Smooth muscle cell (in vitro differentiated cells): Measurements from ENCODE around the gene SUGP1. TPM values are rescaled to one million over a fixed set of nuclear protein-coding genes. Genes with fewer than 3 reads are reported as not detected.
A peak's percentile ranks its signal among the peaks of the same experiment; 100 is the strongest.

ENCODE experiments used
- DNase-seq: peaks from one replicate; lab custom pipeline; 2025; ENCODE audit not compliant: unreplicated experiment; lab: John Stamatoyannopoulos, UW
- H2AFZ ChIP-seq: fragments of 200-600 bp; sonication (generic); 2 replicates; pipeline ENCODE4 v1.6.0; 2016; ENCODE audit warnings: antibody characterized with exemption, low read depth, mild to moderate bottlenecking
- H3F3A ChIP-seq: fragments of 200-600 bp; sonication (generic); 2 replicates; pipeline ENCODE4 v1.6.0; 2017; ENCODE audit warnings: antibody characterized with exemption, low read depth
- H3K27ac ChIP-seq: fragments of 200-600 bp; sonication (generic); 2 replicates; pipeline ENCODE4 v1.5.1; 2016; ENCODE audit warnings: low read depth, mild to moderate bottlenecking
- H3K27me3 ChIP-seq: fragments of 200-600 bp; sonication (generic); 2 replicates; pipeline ENCODE4 v1.6.1; 2016; ENCODE audit warnings: low read depth, mild to moderate bottlenecking
- H3K36me3 ChIP-seq: fragments of 200-600 bp; sonication (generic); 2 replicates; pipeline ENCODE4 v1.5.1; 2016; ENCODE audit warnings: low read depth
- H3K4me1 ChIP-seq: fragments of 200-600 bp; sonication (generic); 2 replicates; pipeline ENCODE4 v1.5.1; 2016; ENCODE audit warnings: low read depth
- H3K4me2 ChIP-seq: fragments of 200-600 bp; sonication (generic); 2 replicates; pipeline ENCODE4 v1.6.0; 2016; ENCODE audit warnings: mild to moderate bottlenecking
- H3K4me3 ChIP-seq: fragments of 200-600 bp; sonication (generic); 2 replicates; pipeline ENCODE4 v1.5.1; 2016; ENCODE audit warnings: mild to moderate bottlenecking
- H3K79me2 ChIP-seq: fragments of 200-600 bp; sonication (generic); 2 replicates; pipeline ENCODE4 v1.6.0; 2016; ENCODE audit warnings: low read depth, mild to moderate bottlenecking
- H3K9ac ChIP-seq: fragments of 200-600 bp; sonication (generic); 2 replicates; pipeline ENCODE4 v1.6.0; 2016; ENCODE audit warnings: low read depth
- H3K9me3 ChIP-seq: fragments of 200-600 bp; sonication (generic); replicated peaks from 2 replicates; pipeline ENCODE4 v1.5.1; 2016; ENCODE audit warnings: low read depth
- H4K20me1 ChIP-seq: fragments of 200-600 bp; sonication (generic); 2 replicates; pipeline ENCODE4 v1.6.0; 2016; ENCODE audit warnings: low read depth
- WGBS: methylation state at CpG from one replicate; pipeline ENCODE4 v1.1.7; 2016; ENCODE audit warnings: low lambda C conversion rate; 5-methylcytosine and 5-hydroxymethylcytosine counted together
- polyA plus RNA-seq: library from polyadenylated mRNA; unstranded; fragments of >200 nt; fragmentation: Nextera tagmentation; extraction: Ambion mirVana; gene quantifications from 2 replicates; pipeline ENCODE4 v1.2.1, GENCODE V29; 2016
- total RNA-seq: library from RNA; depleted of rRNA; stranded (reverse); fragments of >200 nt; gene quantifications from 2 replicates; pipeline ENCODE4 v1.2.3, GENCODE V29; 2014
- TF ChIP-seq, protein P1 (sequence below): fragments of 200-600 bp; sonication (generic); IDR thresholded peaks from 2 replicates; pipeline ENCODE4 v1.5.1; 2017; ENCODE audit warnings: borderline replicate concordance, mild to moderate bottlenecking, antibody characterized with exemption; ENCODE audit not compliant: insufficient read depth, poor library complexity, severe bottlenecking

The SUGP1 gene
- total and polyA plus RNA-seq, 2 experiments from 2014 or later, result 19.9 to 54.1 TPM

DNA sequence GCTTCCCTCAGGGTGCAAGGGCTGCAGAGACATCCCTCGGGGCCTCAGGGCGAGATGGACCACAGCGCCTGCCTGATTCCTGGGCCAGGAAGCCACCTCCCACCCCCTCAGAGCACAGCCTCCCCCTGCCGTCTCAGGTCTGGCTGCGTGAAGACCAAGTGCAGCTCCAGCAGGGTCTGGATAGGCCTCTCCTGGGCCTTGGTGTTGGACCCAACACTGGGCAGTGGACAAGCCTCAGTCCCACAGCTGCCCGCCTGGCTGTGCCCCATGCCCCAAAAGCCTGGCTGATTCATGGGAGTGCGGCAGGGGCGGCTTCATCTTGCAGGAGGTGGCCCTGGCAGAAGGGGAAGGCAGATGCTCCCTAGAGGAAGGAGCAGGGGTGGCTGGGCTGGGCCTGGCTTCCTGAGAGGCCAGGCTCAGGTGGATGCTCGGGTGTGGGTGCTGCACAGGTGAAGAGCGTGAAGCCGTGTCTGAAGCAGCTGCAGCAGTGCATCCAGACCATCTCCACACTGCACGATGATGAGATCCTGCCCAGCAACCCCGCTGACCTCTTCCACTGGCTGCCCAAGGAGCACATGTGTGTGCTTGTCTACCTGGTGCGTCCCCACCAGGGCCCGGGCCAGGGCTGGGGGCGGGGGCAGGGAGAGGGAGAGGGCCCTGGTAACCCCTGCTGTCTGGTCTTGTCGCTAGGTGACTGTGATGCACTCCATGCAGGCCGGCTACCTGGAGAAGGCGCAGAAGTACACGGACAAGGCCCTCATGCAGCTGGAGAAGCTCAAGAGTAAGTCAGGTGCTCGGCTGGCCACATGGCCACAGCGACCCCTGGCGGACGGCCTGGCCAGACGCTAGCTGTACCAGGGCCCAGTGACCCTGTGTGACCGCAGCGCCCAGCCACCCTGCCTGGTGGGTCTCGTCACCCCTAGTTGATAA, 22.0 kb upstream of the SUGP1 start:
- Histone ChIP-seq H3K4me3 (no peak overlapping the region), H3K9ac (no peak overlapping the region), H3K4me2 (no peak overlapping the region), H3K4me1 (no peaks in the 10 kb centered on the region), H3K36me3 (no peaks in the 10 kb centered on the region), H4K20me1 (no peaks in the 10 kb centered on the region), H3K27me3 (no peaks in the 10 kb centered on the region), H3K27ac (no peak overlapping the region), H3K79me2 (no peaks in the 10 kb centered on the region), H3K9me3 (no peaks in the 10 kb centered on the region), H3F3A (no peaks in the 10 kb centered on the region), H2AFZ (no peak overlapping the region)
- peak; percentile 8 for DNase-seq
- WGBS, result 66% methylated on average over 27 of the region's 28 CpGs
- TF ChIP-seq, protein P1, sequence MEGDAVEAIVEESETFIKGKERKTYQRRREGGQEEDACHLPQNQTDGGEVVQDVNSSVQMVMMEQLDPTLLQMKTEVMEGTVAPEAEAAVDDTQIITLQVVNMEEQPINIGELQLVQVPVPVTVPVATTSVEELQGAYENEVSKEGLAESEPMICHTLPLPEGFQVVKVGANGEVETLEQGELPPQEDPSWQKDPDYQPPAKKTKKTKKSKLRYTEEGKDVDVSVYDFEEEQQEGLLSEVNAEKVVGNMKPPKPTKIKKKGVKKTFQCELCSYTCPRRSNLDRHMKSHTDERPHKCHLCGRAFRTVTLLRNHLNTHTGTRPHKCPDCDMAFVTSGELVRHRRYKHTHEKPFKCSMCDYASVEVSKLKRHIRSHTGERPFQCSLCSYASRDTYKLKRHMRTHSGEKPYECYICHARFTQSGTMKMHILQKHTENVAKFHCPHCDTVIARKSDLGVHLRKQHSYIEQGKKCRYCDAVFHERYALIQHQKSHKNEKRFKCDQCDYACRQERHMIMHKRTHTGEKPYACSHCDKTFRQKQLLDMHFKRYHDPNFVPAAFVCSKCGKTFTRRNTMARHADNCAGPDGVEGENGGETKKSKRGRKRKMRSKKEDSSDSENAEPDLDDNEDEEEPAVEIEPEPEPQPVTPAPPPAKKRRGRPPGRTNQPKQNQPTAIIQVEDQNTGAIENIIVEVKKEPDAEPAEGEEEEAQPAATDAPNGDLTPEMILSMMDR, result peak; percentile 86

DNA sequence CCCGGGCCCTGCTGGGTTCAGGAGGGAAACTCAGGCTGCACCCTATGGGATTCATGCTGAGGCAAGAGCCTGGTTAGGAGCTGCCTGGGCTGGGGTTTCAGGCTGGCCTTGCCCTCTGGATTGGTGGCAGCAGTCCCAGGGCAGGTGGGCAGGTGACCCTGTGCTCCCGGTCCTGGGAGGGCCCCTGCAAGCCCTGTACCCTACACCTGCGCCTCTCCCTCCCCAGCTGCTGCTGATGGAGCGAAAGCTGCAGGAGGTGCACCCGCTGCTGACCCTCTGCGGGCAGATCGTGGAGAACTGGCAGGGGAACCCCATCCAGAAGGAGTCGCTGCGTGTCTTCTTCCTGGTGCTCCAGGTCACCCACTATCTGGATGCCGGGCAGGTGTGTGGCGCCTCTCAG, 20.7 kb upstream of the SUGP1 start:
- no peaks in the 10 kb centered on the region for H3K4me1 ChIP-seq
- no peak overlapping the region for H3K4me2 ChIP-seq
- no peaks in the 10 kb centered on the region for H3F3A ChIP-seq
- no peak overlapping the region for H2AFZ ChIP-seq
- H3K4me3 ChIP-seq, result no peak overlapping the region
- H3K36me3 ChIP-seq, result no peaks in the 10 kb centered on the region
- TF ChIP-seq, protein P1, result no peak
- H3K27ac ChIP-seq, result no peak overlapping the region
- H3K9ac ChIP-seq, result no peak overlapping the region
- no peaks in the 10 kb centered on the region for H3K79me2 ChIP-seq
- no peaks in the 10 kb centered on the region for H3K27me3 ChIP-seq
- no peak for DNase-seq
- H3K9me3 ChIP-seq, result no peaks in the 10 kb centered on the region
- 94% methylated on average over 11 of the region's 11 CpGs for WGBS
- H4K20me1 ChIP-seq, result no peaks in the 10 kb centered on the region

DNA sequence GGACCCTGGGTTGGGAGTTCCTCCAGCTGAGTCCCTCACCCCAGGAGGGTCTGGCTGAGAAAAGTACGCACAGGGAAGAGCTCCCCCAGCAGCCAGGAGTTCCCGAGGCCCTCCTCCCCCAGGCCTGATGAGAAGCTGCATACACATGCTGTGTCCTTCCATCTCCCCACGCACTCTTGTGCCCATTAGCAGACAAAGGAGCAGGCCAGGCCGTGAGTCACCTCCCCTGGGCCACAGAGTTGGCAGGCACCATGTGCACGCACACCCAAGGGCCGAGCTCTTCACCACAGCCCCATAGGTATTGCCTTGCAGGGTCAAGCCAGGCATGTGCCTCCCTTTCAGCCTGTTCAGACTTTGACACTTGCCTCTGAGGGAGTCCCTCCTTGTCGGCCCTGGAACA, 17.8 kb upstream of the SUGP1 start:
- Histone ChIP-seq H3F3A (no peaks in the 10 kb centered on the region), H3K27ac (no peak overlapping the region), H3K9me3 (no peaks in the 10 kb centered on the region), H3K9ac (no peak overlapping the region), H4K20me1 (peaks cover 27% of the 10 kb centered on the region), H2AFZ (no peak overlapping the region), H3K27me3 (no peaks in the 10 kb centered on the region), H3K4me3 (no peak overlapping the region), H3K36me3 (no peaks in the 10 kb centered on the region), H3K4me2 (no peak overlapping the region), H3K79me2 (no peaks in the 10 kb centered on the region), H3K4me1 (no peaks in the 10 kb centered on the region)
- no peak for DNase-seq
- TF ChIP-seq, protein P1, result no peak
- WGBS, result 94% methylated on average over 7 of the region's 7 CpGs

DNA sequence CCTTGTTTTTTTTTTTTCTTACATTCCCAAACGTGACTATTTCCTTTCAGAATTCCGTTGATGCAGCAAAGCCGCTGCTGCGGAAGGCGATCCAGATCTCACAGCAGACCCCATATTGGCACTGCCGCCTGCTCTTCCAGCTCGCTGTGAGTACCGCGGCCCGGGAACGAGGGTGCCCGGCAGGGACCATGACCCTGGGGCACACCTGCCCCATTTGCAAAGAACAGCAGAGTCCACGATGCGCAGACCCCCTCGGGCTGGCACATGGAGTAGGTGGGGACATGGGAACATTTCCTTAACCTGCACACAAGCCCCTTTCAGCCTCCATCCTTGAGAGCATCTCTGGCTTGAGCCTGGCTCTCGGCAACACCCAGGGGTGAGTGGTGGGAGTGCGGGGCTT, 16.8 kb upstream of the SUGP1 start:
- WGBS, result 96% methylated on average over 17 of the region's 17 CpGs
- TF ChIP-seq, protein P1, result no peak
- H3K27me3 ChIP-seq, result no peaks in the 10 kb centered on the region
- no peaks in the 10 kb centered on the region for H3K4me1 ChIP-seq
- no peak overlapping the region for H3K9ac ChIP-seq
- H2AFZ ChIP-seq, result no peak overlapping the region
- DNase-seq, result no peak
- no peaks in the 10 kb centered on the region for H3K79me2 ChIP-seq
- no peak overlapping the region for H3K4me3 ChIP-seq
- H3K9me3 ChIP-seq, result no peaks in the 10 kb centered on the region
- H3K4me2 ChIP-seq, result no peak overlapping the region
- H3K27ac ChIP-seq, result no peak overlapping the region
- H3F3A ChIP-seq, result no peaks in the 10 kb centered on the region
- H4K20me1 ChIP-seq, result peaks cover 36% of the 10 kb centered on the region
- H3K36me3 ChIP-seq, result no peaks in the 10 kb centered on the region
